DND-41 (cell line): Measurements from ENCODE around the gene ACOX3.

Experiments used
- ATAC-seq: fragments of 200-7000 bp; cut with Tn5 transposase; 3 replicates; pipeline ENCODE4 v1.9.1; 2021; ENCODE audit warnings: low read depth; ENCODE audit not compliant: insufficient read depth
- DNase-seq: peaks from one replicate; pipeline ENCODE4 v3.0.0-alpha.2; 2020
- H2AFZ ChIP-seq: 2 replicates; pipeline ENCODE4 v1.6.0; 2012; ENCODE audit warnings: low read depth, low read length
- H3K27ac ChIP-seq: 2 replicates; pipeline ENCODE4 v1.5.1; 2012; ENCODE audit warnings: low read length, inconsistent platforms
- H3K27me3 ChIP-seq: fragments of 200-600 bp; sonication (generic); 2 replicates; pipeline ENCODE4 v1.6.0; 2012; ENCODE audit warnings: low read length, mild to moderate bottlenecking, inconsistent platforms; ENCODE audit not compliant: insufficient read depth, poor library complexity
- H3K36me3 ChIP-seq: 2 replicates; pipeline ENCODE4 v1.5.1; 2012; ENCODE audit warnings: low read length, inconsistent platforms; ENCODE audit not compliant: insufficient read depth
- H3K4me1 ChIP-seq: 2 replicates; pipeline ENCODE4 v1.5.1; 2012; ENCODE audit warnings: mild to moderate bottlenecking, low read length; ENCODE audit not compliant: insufficient read depth
- H3K4me2 ChIP-seq: 2 replicates; pipeline ENCODE4 v1.6.0; 2012; ENCODE audit warnings: mild to moderate bottlenecking, moderate library complexity, low read length, inconsistent platforms; ENCODE audit not compliant: insufficient read depth
- H3K4me3 ChIP-seq, 2 experiments: fragments of 200-600 bp in 1 of 2; shearing (Covaris generic) in 1 of 2; 2 replicates each; pipeline ENCODE4 v1.5.1; 2012 to 2016; ENCODE audit warnings: inconsistent platforms in 2 of 2, low read length in 2 of 2, mild to moderate bottlenecking in 2 of 2, low read depth in 1 of 2, moderate library complexity in 1 of 2
- H3K79me2 ChIP-seq: 2 replicates; pipeline ENCODE4 v1.6.0; 2012; ENCODE audit warnings: low read length, inconsistent platforms; ENCODE audit not compliant: insufficient read depth
- H3K9ac ChIP-seq: 2 replicates; pipeline ENCODE4 v1.6.0; 2012; ENCODE audit warnings: low read depth, mild to moderate bottlenecking, inconsistent platforms, low read length, moderate library complexity
- H3K9me3 ChIP-seq: 2 replicates; pipeline ENCODE4 v1.5.1; 2012; ENCODE audit warnings: low read length, moderate library complexity, mild to moderate bottlenecking, inconsistent platforms; ENCODE audit not compliant: insufficient read depth, severe bottlenecking
- H4K20me1 ChIP-seq: 2 replicates; pipeline ENCODE4 v1.6.0; 2012; ENCODE audit warnings: low read length; ENCODE audit not compliant: insufficient read depth
- EZH2 ChIP-seq: IDR thresholded peaks from 3 replicates; pipeline ENCODE4 v1.6.1; 2012; ENCODE audit warnings: borderline replicate concordance, low read depth, mild to moderate bottlenecking, moderate library complexity, low read length, inconsistent platforms; ENCODE audit not compliant: severe bottlenecking
- TF ChIP-seq, protein P1 (sequence below): IDR thresholded peaks from 2 replicates; pipeline ENCODE4 v1.5.1; 2012; ENCODE audit warnings: borderline replicate concordance, low read length, moderate library complexity, mild to moderate bottlenecking; ENCODE audit not compliant: poor library complexity, severe bottlenecking; ENCODE audit errors: extremely low read depth

The ACOX3 gene

GRCh38 chr4:8464381-8464780, 23.9 kb upstream of the ACOX3 start:
- Histone ChIP-seq H4K20me1 (peaks cover 8% of the 10 kb centered on the region), H2AFZ (no peak overlapping the region), H3K9ac (no peak overlapping the region), H3K4me1 (no peaks in the 10 kb centered on the region), H3K36me3 (peaks cover 78% of the 10 kb centered on the region), H3K9me3 (no peaks in the 10 kb centered on the region), H3K4me2 (no peak overlapping the region), H3K27ac (no peak overlapping the region), H3K79me2 (no peaks in the 10 kb centered on the region), H3K27me3 (no peaks in the 10 kb centered on the region), H3K4me3 (no peak overlapping the region)
- ATAC-seq (no peak), DNase-seq (no peak)
- no peak for TF ChIP-seq EZH2
- TF ChIP-seq, protein P1, sequence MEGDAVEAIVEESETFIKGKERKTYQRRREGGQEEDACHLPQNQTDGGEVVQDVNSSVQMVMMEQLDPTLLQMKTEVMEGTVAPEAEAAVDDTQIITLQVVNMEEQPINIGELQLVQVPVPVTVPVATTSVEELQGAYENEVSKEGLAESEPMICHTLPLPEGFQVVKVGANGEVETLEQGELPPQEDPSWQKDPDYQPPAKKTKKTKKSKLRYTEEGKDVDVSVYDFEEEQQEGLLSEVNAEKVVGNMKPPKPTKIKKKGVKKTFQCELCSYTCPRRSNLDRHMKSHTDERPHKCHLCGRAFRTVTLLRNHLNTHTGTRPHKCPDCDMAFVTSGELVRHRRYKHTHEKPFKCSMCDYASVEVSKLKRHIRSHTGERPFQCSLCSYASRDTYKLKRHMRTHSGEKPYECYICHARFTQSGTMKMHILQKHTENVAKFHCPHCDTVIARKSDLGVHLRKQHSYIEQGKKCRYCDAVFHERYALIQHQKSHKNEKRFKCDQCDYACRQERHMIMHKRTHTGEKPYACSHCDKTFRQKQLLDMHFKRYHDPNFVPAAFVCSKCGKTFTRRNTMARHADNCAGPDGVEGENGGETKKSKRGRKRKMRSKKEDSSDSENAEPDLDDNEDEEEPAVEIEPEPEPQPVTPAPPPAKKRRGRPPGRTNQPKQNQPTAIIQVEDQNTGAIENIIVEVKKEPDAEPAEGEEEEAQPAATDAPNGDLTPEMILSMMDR = no peak

DNA sequence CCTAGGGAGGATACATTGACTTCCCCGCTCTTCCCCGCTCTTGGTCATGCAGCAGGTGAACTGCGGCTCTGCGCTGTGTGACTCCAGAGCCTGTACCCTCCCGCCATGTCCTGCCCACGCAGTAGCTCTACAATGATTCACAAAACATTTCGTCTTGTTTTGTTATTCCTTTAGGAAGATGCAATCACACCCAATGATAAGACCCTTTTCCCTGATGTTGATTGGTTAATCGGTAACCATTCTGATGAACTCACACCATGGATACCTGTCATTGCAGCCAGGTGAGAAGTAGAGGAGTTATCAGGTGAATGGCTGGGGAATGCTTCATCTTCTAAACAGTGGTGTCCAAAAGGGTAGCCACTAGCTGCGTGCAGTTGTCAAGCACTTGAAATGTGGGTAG, 23.3 kb upstream of the ACOX3 start:
- ATAC-seq (no peak), DNase-seq (no peak)
- Histone ChIP-seq H2AFZ (no peak overlapping the region), H3K9me3 (no peaks in the 10 kb centered on the region), H3K4me2 (no peak overlapping the region), H3K4me1 (no peaks in the 10 kb centered on the region), H3K9ac (no peak overlapping the region), H3K27me3 (no peaks in the 10 kb centered on the region), H3K4me3 (no peak overlapping the region), H3K79me2 (no peaks in the 10 kb centered on the region), H4K20me1 (peaks cover 3% of the 10 kb centered on the region; the same call in 1 of the 2 replicates), H3K36me3 (peaks cover 77% of the 10 kb centered on the region), H3K27ac (no peak overlapping the region)
- TF ChIP-seq EZH2 = no peak
- TF ChIP-seq, protein P1 = no peak

DNA sequence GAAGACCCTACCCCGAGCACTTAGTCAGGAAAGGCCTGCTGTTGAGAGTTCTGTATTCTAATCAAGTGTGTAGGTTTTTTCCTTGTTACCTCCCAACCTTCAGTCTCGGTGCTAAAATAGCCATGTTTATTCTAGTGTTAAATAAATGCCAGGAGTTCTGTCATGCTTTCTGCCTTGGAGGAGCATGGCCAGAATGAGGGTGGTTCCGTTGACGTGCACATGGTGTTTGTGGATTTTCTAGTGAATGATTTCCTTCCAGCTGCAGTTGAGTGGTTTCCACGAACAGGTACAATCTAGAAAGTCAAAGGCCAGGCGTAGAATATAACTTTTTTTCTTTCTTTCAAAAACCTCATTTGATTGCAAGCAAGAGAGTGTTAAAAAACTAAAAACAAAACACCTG, 21.1 kb upstream of the ACOX3 start:
- Histone ChIP-seq H3K4me1 (no peaks in the 10 kb centered on the region), H3K36me3 (peaks cover 73% of the 10 kb centered on the region), H2AFZ (no peak overlapping the region), H3K4me2 (no peak overlapping the region), H3K27me3 (no peaks in the 10 kb centered on the region), H3K4me3 (no peak overlapping the region), H3K9me3 (no peaks in the 10 kb centered on the region), H3K79me2 (no peaks in the 10 kb centered on the region), H4K20me1 (peaks cover 3% of the 10 kb centered on the region; the same call in 1 of the 2 replicates), H3K27ac (no peak overlapping the region), H3K9ac (no peak overlapping the region)
- no peak for ATAC-seq
- DNase-seq = no peak
- TF ChIP-seq, protein P1 = no peak

GRCh38 chr4:8461086-8461485, 20.6 kb upstream of the ACOX3 start:
- ATAC-seq (no peak), DNase-seq (no peak)
- H3K4me1 ChIP-seq = no peaks in the 10 kb centered on the region
- H3K9ac ChIP-seq = no peak overlapping the region
- H2AFZ ChIP-seq = no peak overlapping the region
- no peak overlapping the region for H3K27ac ChIP-seq
- no peaks in the 10 kb centered on the region for H3K9me3 ChIP-seq
- no peaks in the 10 kb centered on the region for H3K79me2 ChIP-seq
- H3K4me2 ChIP-seq = no peak overlapping the region
- peaks cover 73% of the 10 kb centered on the region for H3K36me3 ChIP-seq
- H3K27me3 ChIP-seq = no peaks in the 10 kb centered on the region
- TF ChIP-seq, protein P1 = no peak
- TF ChIP-seq EZH2 = no peak
- H3K4me3 ChIP-seq = no peak overlapping the region
- H4K20me1 ChIP-seq = peaks cover 3% of the 10 kb centered on the region; the same call in 1 of the 2 replicates
